Endothelial cell of umbilical vein (primary cell): ENCODE results near the gene ZNF749. TPM values are rescaled to one million over a fixed set of nuclear protein-coding genes. Genes with fewer than 3 reads are reported as not detected.

Experiments used
- BruUV-seq: library from RNA; stranded (reverse); fragments of 400-500 nt; replicated peaks from 2 replicates; lab custom pipeline; 2021; lab: Mats Ljungman, UMichigan
- CTCF ChIA-PET: fragments of 300-600, 350-600 bp; sonication (Branson Sonifier 250); formaldehyde crosslinking; loops from one replicate; lab custom pipeline; 2021; ENCODE audit warnings: antibody characterized with exemption, inconsistent platforms; lab: Charles Lee
- POLR2A ChIA-PET: fragments of 300-600, 350-600 bp; sonication (Branson Sonifier 250); formaldehyde crosslinking; loops from one replicate; lab custom pipeline; 2021; ENCODE audit warnings: antibody characterized with exemption, inconsistent platforms; lab: Charles Lee
- DNase-seq: peaks from one replicate; pipeline ENCODE4 v3.0.0-alpha.2; 2011; ENCODE audit warnings: low read depth, low spot score
- FAIRE-seq: peaks from 2 replicates; lab custom pipeline; 2011; peaks lifted over from hg19 to GRCh38; lab: Jason Lieb, UNC
- H2AFZ ChIP-seq: 2 replicates; pipeline ENCODE4 v1.6.0; 2012; ENCODE audit warnings: low read depth, low read length, control low read depth, inconsistent platforms
- H3K27ac ChIP-seq: 2 replicates; pipeline ENCODE4 v1.5.1; 2011; ENCODE audit warnings: low read depth, mild to moderate bottlenecking, control low read depth, low read length, moderate library complexity; ENCODE audit not compliant: insufficient read depth
- H3K27me3 ChIP-seq, 2 experiments: 2 replicates each; pipeline versions ENCODE4 v1.6.0 to v1.6.1; 2011; ENCODE audit warnings: low read length in 2 of 2, mixed read lengths in 1 of 2; ENCODE audit not compliant: control insufficient read depth in 2 of 2, insufficient read depth in 2 of 2
- H3K36me3 ChIP-seq, 2 experiments: 2 replicates in 1 of 2; 3 replicates in 1 of 2; pipeline ENCODE4 v1.5.1; 2011; ENCODE audit warnings: low read length in 2 of 2, mild to moderate bottlenecking in 1 of 2, moderate library complexity in 1 of 2; ENCODE audit not compliant: control insufficient read depth in 2 of 2, insufficient read depth in 2 of 2; ENCODE audit errors: extremely low read depth in 1 of 2
- H3K4me1 ChIP-seq: 3 replicates; pipeline ENCODE4 v1.5.1; 2011; ENCODE audit warnings: mild to moderate bottlenecking, low read length; ENCODE audit not compliant: control insufficient read depth, insufficient read depth; ENCODE audit errors: extremely low read depth
- H3K4me2 ChIP-seq: 2 replicates; pipeline ENCODE4 v1.6.1; 2011; ENCODE audit warnings: low read length, control low read depth, mixed read lengths; ENCODE audit not compliant: insufficient read depth
- H3K4me3 ChIP-seq, 3 experiments: fragments of 200-600 bp in 1 of 3; sonication (generic), shearing (Covaris generic) in 1 of 3; replicated peaks in 1 of 3; 2 replicates each; pipeline ENCODE4 v1.5.1; 2011 to 2016; ENCODE audit warnings: control low read depth in 3 of 3, low read length in 3 of 3, mild to moderate bottlenecking in 2 of 3, inconsistent platforms in 1 of 3, low read depth in 1 of 3, moderate library complexity in 1 of 3; ENCODE audit not compliant: insufficient read depth in 1 of 3
- H3K79me2 ChIP-seq: 2 replicates; pipeline ENCODE4 v1.6.0; 2012; ENCODE audit warnings: low read length, inconsistent platforms; ENCODE audit not compliant: control insufficient read depth, insufficient read depth
- H3K9ac ChIP-seq: replicated peaks from 2 replicates; pipeline ENCODE3; 2011; ENCODE audit warnings: low read length, control low read depth; ENCODE audit not compliant: insufficient read depth; ENCODE audit errors: extremely low read depth
- H3K9me1 ChIP-seq: replicated peaks from 3 replicates; pipeline ENCODE4 v1.6.0; 2011; ENCODE audit warnings: mild to moderate bottlenecking, low read length; ENCODE audit not compliant: control insufficient read depth, insufficient read depth; ENCODE audit errors: extremely low read depth
- H3K9me3 ChIP-seq: replicated peaks from 2 replicates; pipeline ENCODE4 v1.5.1; 2012; ENCODE audit warnings: low read length, inconsistent platforms; ENCODE audit not compliant: control insufficient read depth, insufficient read depth
- H4K20me1 ChIP-seq: replicated peaks from 2 replicates; pipeline ENCODE3; 2011; ENCODE audit warnings: mild to moderate bottlenecking, low read length; ENCODE audit not compliant: control insufficient read depth, insufficient read depth; ENCODE audit errors: extremely low read depth
- CTCF ChIP-seq, 2 donors: IDR thresholded peaks; 1 replicate in 1 of 2; 2 replicates in 1 of 2; pipeline ENCODE4 v1.5.1; 2011; ENCODE audit warnings: low read length in 2 of 2, mild to moderate bottlenecking in 2 of 2, moderate library complexity in 2 of 2, control low read depth in 1 of 2, inconsistent platforms in 1 of 2, low read depth in 1 of 2; ENCODE audit not compliant: insufficient read depth in 1 of 2; ENCODE audit errors: extremely low read depth in 1 of 2
- FOS ChIP-seq: IDR thresholded peaks from 2 replicates; pipeline ENCODE4 v1.6.1; 2011; ENCODE audit warnings: mild to moderate bottlenecking, low read length, moderate library complexity, borderline replicate concordance; ENCODE audit not compliant: insufficient read depth
- JUN ChIP-seq: IDR thresholded peaks from 2 replicates; pipeline ENCODE4 v1.6.1; 2011; ENCODE audit warnings: borderline replicate concordance, low read depth; ENCODE audit not compliant: insufficient read length, insufficient read depth
- MYC ChIP-seq: IDR thresholded peaks from one replicate; pipeline ENCODE4 v1.6.1; 2011; ENCODE audit warnings: mild to moderate bottlenecking, low read depth, low read length
- dilution Hi-C: fragments of 300-500 bp; cut with MboI; formaldehyde crosslinking; loops from one replicate; pipeline ENCODE4 v1.15.0; 2019; ENCODE audit warnings: low sequenced_read_pairs; ENCODE audit not compliant: extremely low pct_ligation_motif_present
- intact Hi-C: fragments of 100-400 bp; cut with micrococcal nuclease; formaldehyde crosslinking; loops from one replicate; pipeline ENCODE4 v1.10.0; 2022
- polyA plus RNA-seq, 4 experiments: library from polyadenylated mRNA; depleted of rRNA in 3 of 4; stranded (reverse) in 3 of 4; unstranded in 1 of 4; fragments of >200 nt; gene quantifications; 2 replicates each; pipeline versions ENCODE4 v1.2.1 to v1.2.3, GENCODE V29; 2011 to 2012; ENCODE audit warnings: missing spikeins in 1 of 4
- total RNA-seq: library from RNA; stranded (reverse); gene quantifications from 2 replicates; pipeline ENCODE4 v1.2.3, GENCODE V29; 2021
- TF ChIP-seq, protein P1 (sequence below): IDR thresholded peaks from 2 replicates; pipeline ENCODE4 v1.6.1; 2011; ENCODE audit not compliant: insufficient read depth, insufficient read length

The ZNF749 gene
- total and polyA plus RNA-seq, 2 donors (not counting 3 experiments of a cell fraction or from before 2014, with no cell fraction given) = 8.5 to 11.5 TPM

DNA sequence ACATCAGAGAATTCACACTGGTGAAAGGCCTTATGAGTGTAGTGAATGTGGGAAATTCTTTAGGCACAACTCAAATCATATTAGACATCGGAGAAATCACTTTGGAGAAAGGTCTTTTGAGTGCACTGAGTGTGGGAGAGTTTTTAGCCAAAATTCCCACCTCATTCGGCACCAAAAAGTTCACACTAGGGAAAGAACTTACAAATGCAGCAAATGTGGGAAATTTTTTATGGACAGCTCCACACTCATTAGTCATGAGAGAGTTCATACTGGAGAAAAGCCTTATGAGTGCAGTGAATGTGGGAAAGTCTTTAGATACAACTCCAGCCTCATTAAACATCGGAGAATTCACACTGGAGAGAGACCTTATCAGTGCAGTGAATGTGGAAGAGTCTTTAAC, 14.1 kb upstream of the ZNF749 start:
- no peak overlapping the region for H3K9ac ChIP-seq
- H2AFZ ChIP-seq = no peak overlapping the region
- H3K9me1 ChIP-seq = no peaks in the 10 kb centered on the region
- no TSS peak for BruUV-seq
- H3K4me2 ChIP-seq = no peak overlapping the region
- intact Hi-C loops (no loop called here), dilution Hi-C loops (no loop called here)
- ChIA-PET POLR2A (no interaction called here), CTCF (no interaction called here)
- no peak overlapping the region for H3K27ac ChIP-seq
- H3K4me3 ChIP-seq = no peak overlapping the region
- TF ChIP-seq JUN (no peak), FOS (no peak), CTCF (IDR thresholded peaks at IDR 0.05; ENCODE audit: extremely low read depth in 1 of 2, insufficient read depth in 1 of 2, low read depth in 1 of 2, low read length in 2 of 2) (no peak), MYC (no peak)
- TF ChIP-seq, protein P1, sequence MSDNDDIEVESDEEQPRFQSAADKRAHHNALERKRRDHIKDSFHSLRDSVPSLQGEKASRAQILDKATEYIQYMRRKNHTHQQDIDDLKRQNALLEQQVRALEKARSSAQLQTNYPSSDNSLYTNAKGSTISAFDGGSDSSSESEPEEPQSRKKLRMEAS = no peak
- H4K20me1 ChIP-seq = no peaks in the 10 kb centered on the region
- H3K27me3 ChIP-seq = no peaks in the 10 kb centered on the region
- FAIRE-seq (no peak), DNase-seq (no peak)
- peaks cover 3% of the 10 kb centered on the region for H3K9me3 ChIP-seq
- no peaks in the 10 kb centered on the region for H3K79me2 ChIP-seq
- H3K4me1 ChIP-seq = no peaks in the 10 kb centered on the region
- peaks cover 4 to 23% of the 10 kb centered on the region in 2 experiments for H3K36me3 ChIP-seq
